RPMI8226 (cell line): ENCODE measurements around the gene DUSP1.
A peak's percentile ranks its signal among the peaks of the same experiment; 100 is the strongest.
"Not testable (repeated sequence)": the region's sequence is repeated elsewhere in the genome, so short reads cannot be mapped to it uniquely, and the experiment has no call there.

Experiments used
- DNase-seq: peaks from one replicate; pipeline ENCODE4 v3.0.0-alpha.2; 2015

The DUSP1 gene, protein sequence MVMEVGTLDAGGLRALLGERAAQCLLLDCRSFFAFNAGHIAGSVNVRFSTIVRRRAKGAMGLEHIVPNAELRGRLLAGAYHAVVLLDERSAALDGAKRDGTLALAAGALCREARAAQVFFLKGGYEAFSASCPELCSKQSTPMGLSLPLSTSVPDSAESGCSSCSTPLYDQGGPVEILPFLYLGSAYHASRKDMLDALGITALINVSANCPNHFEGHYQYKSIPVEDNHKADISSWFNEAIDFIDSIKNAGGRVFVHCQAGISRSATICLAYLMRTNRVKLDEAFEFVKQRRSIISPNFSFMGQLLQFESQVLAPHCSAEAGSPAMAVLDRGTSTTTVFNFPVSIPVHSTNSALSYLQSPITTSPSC

DNA sequence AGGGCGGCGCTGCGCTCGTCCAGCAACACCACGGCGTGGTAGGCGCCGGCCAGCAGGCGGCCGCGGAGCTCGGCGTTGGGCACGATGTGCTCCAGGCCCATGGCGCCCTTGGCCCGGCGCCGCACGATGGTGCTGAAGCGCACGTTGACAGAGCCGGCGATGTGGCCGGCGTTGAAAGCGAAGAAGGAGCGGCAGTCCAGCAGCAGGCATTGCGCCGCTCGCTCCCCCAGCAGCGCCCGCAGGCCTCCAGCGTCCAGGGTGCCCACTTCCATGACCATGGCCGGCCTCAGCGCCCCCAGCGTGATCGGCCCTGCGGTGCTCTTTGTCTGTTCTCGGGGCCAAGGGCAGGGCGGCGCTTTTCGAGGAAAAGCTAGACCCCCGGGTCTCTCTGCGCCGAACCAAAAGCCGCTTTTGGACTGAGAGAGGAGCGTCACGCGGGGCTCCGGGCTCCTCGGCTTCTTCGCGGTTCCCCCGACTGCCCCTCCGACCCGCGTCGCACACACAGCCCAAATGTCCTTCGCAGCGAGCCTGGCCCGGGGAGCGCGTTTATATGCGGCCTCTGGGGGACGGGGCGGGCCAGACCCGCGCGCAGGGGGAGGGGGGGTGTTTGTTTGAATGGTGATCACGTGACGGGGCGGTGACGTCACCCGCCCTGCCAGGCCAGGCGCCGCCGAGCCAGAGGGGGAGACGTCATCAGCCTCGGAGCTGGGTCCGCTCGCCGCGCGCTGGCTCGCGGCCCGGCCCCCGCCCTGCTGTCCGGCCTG lies at the start of gene DUSP1:
Gene DUSP1 (minus strand): TSS at position 521 of the 764 bp plus-strand sequence. CDS start 243 bp downstream, at position 278.
- peak; percentile 99 for DNase-seq

GRCh38 chr5:172820046-172820767 lies 49.2 kb upstream of the DUSP1 start:
- no peak for DNase-seq

DNA sequence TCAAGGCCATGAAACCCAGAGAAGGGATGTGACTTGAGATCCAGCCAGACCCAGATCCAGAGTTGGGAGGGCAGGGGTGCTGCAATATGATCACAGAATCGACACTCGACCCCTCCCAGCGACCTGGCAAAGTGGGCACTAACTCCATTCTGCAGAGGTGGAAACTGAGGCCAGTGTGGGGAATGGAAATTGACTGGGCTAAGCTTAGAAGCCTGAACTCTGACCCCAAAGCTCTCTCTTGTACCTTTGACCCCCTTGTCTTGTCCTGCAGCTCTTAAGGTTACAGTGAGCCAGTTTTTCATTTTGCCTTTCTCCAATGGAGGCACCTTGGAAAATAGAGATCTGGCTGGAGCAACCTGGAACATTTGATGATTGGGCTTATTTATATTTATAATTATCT lies 48.6 kb upstream of the DUSP1 start:
- DNase-seq, result no peak

DNA sequence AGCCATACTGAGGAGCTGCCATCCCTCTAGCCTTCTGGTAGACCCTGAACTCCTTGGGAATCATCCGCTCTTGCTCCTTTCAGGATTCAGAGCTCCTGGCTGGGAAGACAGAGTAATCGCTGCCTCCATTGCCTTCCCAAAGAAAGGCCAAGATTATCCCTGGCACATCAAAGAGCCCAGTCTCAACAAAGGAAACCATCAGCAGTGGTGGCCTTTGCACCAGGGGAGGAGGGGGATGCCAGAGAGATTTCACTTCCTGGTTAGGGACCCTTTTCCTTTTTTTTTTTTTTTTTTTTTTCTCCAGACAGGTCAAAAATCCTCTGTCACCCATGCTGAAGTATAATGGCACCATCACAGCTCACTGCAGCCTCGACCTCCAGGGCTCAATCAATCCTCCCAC lies 47.1 kb upstream of the DUSP1 start:
- no peak for DNase-seq

- DNase-seq, result no peak
Observed at GRCh38 chr5:172817664-172818063, 46.7 kb upstream of the DUSP1 start.

GRCh38 chr5:172816925-172817562 lies 46.0 kb upstream of the DUSP1 start:
- no peak for DNase-seq

GRCh38 chr5:172815631-172816030 lies 44.6 kb upstream of the DUSP1 start:
- no peak for DNase-seq

DNA sequence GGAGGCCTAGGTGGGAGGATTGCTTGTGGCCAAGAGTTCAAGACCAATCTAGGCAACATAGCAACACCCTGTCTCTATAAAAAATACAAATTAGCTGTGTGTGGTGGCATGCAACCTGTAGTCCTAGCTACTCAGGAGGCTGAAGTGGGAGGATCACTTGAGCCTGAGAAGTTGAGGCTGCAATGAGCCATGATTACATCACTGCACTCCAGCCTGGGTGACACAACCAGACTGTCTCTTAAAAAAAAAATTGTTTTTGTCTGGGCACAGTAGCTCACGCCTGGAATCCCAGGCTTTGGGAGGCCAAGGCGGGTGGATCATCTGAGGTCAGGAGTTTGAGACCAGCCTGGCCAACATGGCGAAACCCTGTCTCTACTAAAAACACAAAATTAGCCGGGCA lies 40.0 kb upstream of the DUSP1 start:
- DNase-seq, result not testable (repeated sequence)

DNA sequence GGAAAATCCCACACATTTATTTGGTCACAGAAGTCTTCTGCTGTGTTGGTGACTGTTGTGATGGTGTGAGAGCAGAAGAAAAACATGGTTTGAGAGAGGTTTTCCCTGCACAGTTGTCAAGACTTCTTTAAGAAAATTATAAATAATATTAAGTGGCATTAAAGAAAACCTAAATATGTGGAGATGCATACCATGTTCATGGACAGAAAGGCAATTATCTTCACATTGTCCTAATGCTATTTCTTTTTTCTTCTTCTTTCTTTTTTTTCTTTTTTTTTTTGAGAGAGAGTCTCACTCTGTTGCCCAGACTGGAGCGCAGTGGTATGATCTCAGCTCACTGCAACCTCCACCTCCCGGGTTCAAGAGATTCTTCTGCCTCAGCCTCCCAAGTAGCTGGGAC lies 38.8 kb upstream of the DUSP1 start:
- DNase-seq, result no peak

GRCh38 chr5:172807766-172808311 lies 36.8 kb upstream of the DUSP1 start:
- no peak for DNase-seq

GRCh38 chr5:172806897-172807672 lies 36.1 kb upstream of the DUSP1 start:
- DNase-seq, result peak; percentile 85

GRCh38 chr5:172805736-172806255 lies 34.8 kb upstream of the DUSP1 start:
- DNase-seq, result no peak

GRCh38 chr5:172805018-172805683 lies 34.2 kb upstream of the DUSP1 start:
- no peak for DNase-seq

DNA sequence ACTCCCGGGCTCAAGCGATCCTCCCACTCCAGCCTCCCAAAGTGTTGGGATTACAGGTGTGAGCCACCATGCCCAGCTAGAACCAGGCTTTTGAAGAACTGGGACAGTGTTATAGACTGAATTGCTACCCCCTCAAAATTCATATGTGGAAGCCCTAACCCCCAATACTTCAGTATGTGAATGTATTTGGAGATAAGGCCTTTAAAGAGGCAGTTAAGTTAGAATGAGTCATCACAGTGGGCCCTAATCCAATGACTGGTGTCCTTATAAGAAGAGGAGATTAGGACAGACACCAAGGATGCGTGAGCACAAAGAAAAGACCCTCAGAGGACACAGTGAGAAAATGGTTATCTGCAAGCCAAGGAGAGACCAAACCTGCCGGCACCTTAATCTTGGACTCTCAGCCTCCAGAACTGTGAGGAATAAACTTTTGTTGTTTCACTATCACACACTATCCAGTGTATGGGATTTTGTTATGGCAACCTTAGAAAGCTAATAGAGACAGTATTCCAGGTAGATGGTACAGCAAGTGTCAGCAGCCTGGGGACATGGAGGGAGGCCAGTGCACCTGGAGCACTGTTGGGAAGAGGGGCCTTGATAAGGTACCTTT lies 31.7 kb upstream of the DUSP1 start:
- DNase-seq, result no peak

- no peak for DNase-seq
Observed at GRCh38 chr5:172802112-172802511, 31.1 kb upstream of the DUSP1 start.

GRCh38 chr5:172801179-172801671 lies 30.2 kb upstream of the DUSP1 start:
- no peak for DNase-seq

- no peak for DNase-seq
Observed at GRCh38 chr5:172800088-172800551, 29.1 kb upstream of the DUSP1 start.

- DNase-seq, result no peak
Observed at GRCh38 chr5:172799416-172799815, 28.4 kb upstream of the DUSP1 start.

GRCh38 chr5:172798422-172799215 lies 27.6 kb upstream of the DUSP1 start:
- DNase-seq, result no peak
